PC-9 (cell line): ENCODE measurements around the gene VGF. TPM values are rescaled to one million over a fixed set of nuclear protein-coding genes. Genes with fewer than 3 reads are reported as not detected.

ENCODE experiments used
- BruUV-seq: library from RNA; stranded (reverse); fragments of 400-500 nt; replicated peaks from 2 replicates; lab custom pipeline; 2021; lab: Mats Ljungman, UMichigan
- CTCF ChIA-PET: fragments of 300-600 bp; sonication (Branson Sonifier 250); formaldehyde crosslinking; loops from one replicate; lab custom pipeline; 2022; ENCODE audit warnings: antibody characterized with exemption; lab: Charles Lee
- POLR2A ChIA-PET: fragments of 300-600 bp; sonication (Branson Sonifier 250); formaldehyde crosslinking; loops from one replicate; lab custom pipeline; 2022; ENCODE audit warnings: antibody characterized with exemption; ENCODE audit not compliant: unreplicated experiment; lab: Charles Lee
- DNase-seq, 2 experiments: peaks; one replicate each; pipeline versions ENCODE4 v3.0.0 to v3.0.0-alpha.2; 2015 to 2022; ENCODE audit warnings: mixed read lengths in 1 of 2
- H2AFZ ChIP-seq: fragments of 200-600 bp; sonication (generic); 2 replicates; pipeline ENCODE4 v1.8.1; 2017; ENCODE audit warnings: antibody characterized with exemption
- H3F3A ChIP-seq: fragments of 200-600 bp; sonication (generic); 2 replicates; pipeline ENCODE4 v1.8.1; 2017; ENCODE audit warnings: antibody characterized with exemption, mild to moderate bottlenecking, low read depth; ENCODE audit not compliant: insufficient read depth
- H3K27ac ChIP-seq: fragments of 200-600 bp; sonication (generic); 2 replicates; pipeline ENCODE4 v1.6.1; 2016; ENCODE audit warnings: mixed run types
- H3K27me3 ChIP-seq: fragments of 200-600 bp; sonication (generic); 2 replicates; pipeline ENCODE4 v1.6.1; 2016; ENCODE audit warnings: low read depth, mixed run types; ENCODE audit not compliant: insufficient read depth
- H3K36me3 ChIP-seq: fragments of 200-600 bp; sonication (generic); 2 replicates; pipeline ENCODE4 v1.6.1; 2016; ENCODE audit warnings: low read depth, mixed run types
- H3K4me1 ChIP-seq: fragments of 200-600 bp; sonication (generic); replicated peaks from 2 replicates; pipeline ENCODE4 v1.6.1; 2016; ENCODE audit warnings: mixed run types; ENCODE audit not compliant: insufficient read depth
- H3K4me2 ChIP-seq: fragments of 200-600 bp; sonication (generic); 2 replicates; pipeline ENCODE4 v1.6.1; 2017; ENCODE audit warnings: mixed run types
- H3K4me3 ChIP-seq: fragments of 200-600 bp; sonication (generic); 2 replicates; pipeline ENCODE4 v1.6.1; 2016; ENCODE audit warnings: mixed run types
- H3K79me2 ChIP-seq: fragments of 200-600 bp; sonication (generic); 2 replicates; pipeline ENCODE4 v1.6.1; 2017; ENCODE audit warnings: low read depth, mixed run types
- H3K9me2 ChIP-seq: fragments of 200-600 bp; sonication (generic); 2 replicates; pipeline ENCODE4 v1.8.1; 2017; ENCODE audit warnings: mild to moderate bottlenecking; ENCODE audit not compliant: insufficient read depth
- H3K9me3 ChIP-seq: fragments of 200-600 bp; sonication (generic); 2 replicates; pipeline ENCODE4 v1.8.1; 2016; ENCODE audit warnings: low read depth; ENCODE audit not compliant: insufficient read depth
- H4K20me1 ChIP-seq: fragments of 200-600 bp; sonication (generic); 2 replicates; pipeline ENCODE4 v1.8.1; 2017; ENCODE audit not compliant: insufficient read depth
- CTCF ChIP-seq: fragments of 200-600 bp; sonication (generic); conservative IDR thresholded peaks from 2 replicates; pipeline ENCODE4 v1.6.1; 2017; ENCODE audit warnings: mixed run types, antibody characterized with exemption, mild to moderate bottlenecking, moderate library complexity
- EZH2 ChIP-seq: fragments of 200-600 bp; sonication (generic); IDR thresholded peaks from 2 replicates; pipeline ENCODE4 v1.8.0; 2017; ENCODE audit warnings: antibody characterized with exemption, low read depth
- intact Hi-C: fragments of 100-400 bp; cut with micrococcal nuclease; formaldehyde crosslinking; loops from one replicate; pipeline ENCODE4 v1.10.0; 2022; ENCODE audit not compliant: unreplicated experiment
- total RNA-seq: library from RNA; stranded (reverse); gene quantifications from 2 replicates; pipeline ENCODE4 v1.2.3, GENCODE V29; 2021

Gene VGF
- total RNA-seq, 1 experiment from 2014 or later: 2.1 TPM

GRCh38 chr7:101128040-101128834 is 37.1 kb downstream of the VGF start:
- no peaks in the 10 kb centered on the region for H3K27me3 ChIP-seq
- POLR2A ChIA-PET: interaction anchor here (0.7 to 1.2 kb wide), 2 partner anchors 18 to 25 kb away, joined by 3 to 4 read pairs; no protein-coding TSS in a partner anchor
- H3K4me1 ChIP-seq: peaks cover 57% of the 10 kb centered on the region
- H2AFZ ChIP-seq: no peak overlapping the region
- peaks cover 50% of the 10 kb centered on the region for H3F3A ChIP-seq
- TF ChIP-seq CTCF: no peak
- TF ChIP-seq EZH2: no peak
- peaks cover 9% of the 10 kb centered on the region; the same call in 1 of the 2 replicates for H3K79me2 ChIP-seq
- intact Hi-C loops: no loop called here
- no peaks in the 10 kb centered on the region for H3K9me3 ChIP-seq
- peak overlapping the region; percentile 99; the same call in 1 of the 2 replicates for H3K27ac ChIP-seq
- H4K20me1 ChIP-seq: no peaks in the 10 kb centered on the region
- H3K4me3 ChIP-seq: peak overlapping the region; percentile 45; the same call in 1 of the 2 replicates
- peak; percentile 61 to 72 for DNase-seq
- BruUV-seq: no TSS peak
- H3K36me3 ChIP-seq: no peaks in the 10 kb centered on the region
- H3K4me2 ChIP-seq: peak overlapping the region; percentile 92
- no peaks in the 10 kb centered on the region for H3K9me2 ChIP-seq
- CTCF ChIA-PET: interaction anchor here (0.9 to 1.0 kb wide), 3 partner anchors 10 to 124 kb away, joined by 3 to 4 read pairs (median 3); no protein-coding TSS in a partner anchor

DNA sequence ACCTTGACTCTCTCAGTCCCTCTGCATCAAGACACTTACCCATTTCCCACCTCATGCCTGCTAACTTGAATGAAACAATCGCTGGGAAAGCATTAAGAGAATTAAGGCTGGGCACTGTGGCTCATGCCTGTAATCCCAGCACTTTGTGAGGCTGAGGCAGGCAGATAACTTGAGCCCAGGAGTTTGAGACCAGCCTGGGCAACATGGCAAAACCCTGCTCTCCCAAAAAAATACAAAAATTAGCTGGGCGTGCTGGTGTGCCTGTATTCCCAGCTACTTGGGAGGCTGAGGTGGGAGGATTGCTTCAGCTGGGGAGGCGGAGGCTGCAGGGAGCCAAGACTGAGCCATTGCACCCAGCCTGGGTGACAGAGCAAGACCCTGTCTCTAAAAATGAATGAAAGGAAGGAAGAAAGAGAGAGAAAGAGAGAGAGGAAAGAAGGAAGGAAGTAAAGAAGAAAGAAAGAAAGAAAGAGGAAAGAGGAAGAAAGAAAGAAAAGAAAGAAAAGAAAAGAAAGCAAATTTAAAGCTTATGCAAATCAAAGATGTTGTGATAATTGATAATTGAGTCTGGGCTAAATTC is 37.8 kb downstream of the VGF start:
- Histone ChIP-seq H3K4me1 (peaks cover 64% of the 10 kb centered on the region), H3F3A (peaks cover 57% of the 10 kb centered on the region)
- TSS peak; percentile 69 for BruUV-seq

More for the DNA sequence above, 37.8 kb downstream of the VGF start:
- ChIA-PET POLR2A (interaction anchor here (0.7 to 1.9 kb wide), 4 partner anchors 17 to 90 kb away, joined by 3 to 22 read pairs (median 4); partner anchors contain the start of gene ZNHIT1), CTCF (interaction anchor here (0.9 to 1.9 kb wide), 4 partner anchors 11 to 125 kb away, joined by 3 to 17 read pairs (median 4); no protein-coding TSS in a partner anchor)
- Histone ChIP-seq H3K27me3 (no peaks in the 10 kb centered on the region), H2AFZ (no peak overlapping the region), H3K79me2 (peaks cover 15% of the 10 kb centered on the region; the same call in 1 of the 2 replicates), H4K20me1 (no peaks in the 10 kb centered on the region), H3K27ac (peak overlapping the region; percentile 99), H3K36me3 (no peaks in the 10 kb centered on the region), H3K4me2 (peak overlapping the region; percentile 92), H3K9me3 (no peaks in the 10 kb centered on the region), H3K9me2 (no peaks in the 10 kb centered on the region), H3K4me3 (peak overlapping the region; percentile 45; the same call in 1 of the 2 replicates)
- DNase-seq: no peak
- intact Hi-C loops: no loop called here
- no peak for TF ChIP-seq CTCF
- TF ChIP-seq EZH2: no peak
